ENCODE measurements around the gene TMEM121B.

DNA sequence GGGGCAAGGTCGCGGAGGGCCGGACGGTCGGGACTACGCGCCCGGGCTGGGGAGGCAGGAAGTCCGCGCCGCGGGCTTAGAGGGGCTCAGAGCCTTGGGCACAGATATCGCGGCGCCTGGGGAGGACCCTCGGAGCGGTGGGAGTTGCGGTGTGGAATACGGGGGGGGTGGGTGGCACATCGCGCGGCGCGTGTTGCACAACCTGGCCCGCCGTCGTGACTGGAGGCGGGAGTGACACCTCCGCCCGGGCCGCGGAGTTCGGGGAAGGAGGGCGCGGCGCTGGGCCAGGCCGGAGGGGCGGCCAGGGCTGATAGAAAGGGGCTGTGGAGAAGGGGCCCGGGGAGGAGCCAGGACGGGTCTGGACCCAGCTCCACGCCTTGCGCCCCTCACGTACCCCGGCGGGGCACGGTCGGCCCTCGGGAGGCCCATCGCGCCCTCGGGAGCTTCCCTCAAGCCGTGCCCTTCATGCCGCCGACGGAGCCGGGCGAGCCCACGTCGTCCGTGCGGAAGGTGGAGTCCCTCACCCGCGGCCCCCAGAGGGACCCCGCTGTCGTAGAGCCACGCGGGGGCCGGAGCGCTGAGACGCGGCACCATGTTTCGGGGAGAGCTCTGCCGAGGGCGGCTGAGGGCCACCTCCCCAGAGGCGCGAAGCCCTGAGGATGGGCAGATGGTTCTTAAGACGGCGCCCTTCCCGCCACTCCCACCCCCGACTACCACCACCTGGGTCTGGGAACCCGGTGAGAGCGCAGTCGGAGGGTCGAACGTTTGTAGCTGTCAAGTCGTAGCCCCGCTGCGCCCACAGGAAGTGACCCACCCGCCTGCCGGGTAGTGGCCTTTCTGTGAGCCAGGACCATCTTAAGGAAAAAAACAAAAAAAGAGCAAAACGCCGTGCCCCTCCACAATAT, 35.6 kb downstream of the TMEM121B start:
- TF ChIP-seq, protein P1, sequence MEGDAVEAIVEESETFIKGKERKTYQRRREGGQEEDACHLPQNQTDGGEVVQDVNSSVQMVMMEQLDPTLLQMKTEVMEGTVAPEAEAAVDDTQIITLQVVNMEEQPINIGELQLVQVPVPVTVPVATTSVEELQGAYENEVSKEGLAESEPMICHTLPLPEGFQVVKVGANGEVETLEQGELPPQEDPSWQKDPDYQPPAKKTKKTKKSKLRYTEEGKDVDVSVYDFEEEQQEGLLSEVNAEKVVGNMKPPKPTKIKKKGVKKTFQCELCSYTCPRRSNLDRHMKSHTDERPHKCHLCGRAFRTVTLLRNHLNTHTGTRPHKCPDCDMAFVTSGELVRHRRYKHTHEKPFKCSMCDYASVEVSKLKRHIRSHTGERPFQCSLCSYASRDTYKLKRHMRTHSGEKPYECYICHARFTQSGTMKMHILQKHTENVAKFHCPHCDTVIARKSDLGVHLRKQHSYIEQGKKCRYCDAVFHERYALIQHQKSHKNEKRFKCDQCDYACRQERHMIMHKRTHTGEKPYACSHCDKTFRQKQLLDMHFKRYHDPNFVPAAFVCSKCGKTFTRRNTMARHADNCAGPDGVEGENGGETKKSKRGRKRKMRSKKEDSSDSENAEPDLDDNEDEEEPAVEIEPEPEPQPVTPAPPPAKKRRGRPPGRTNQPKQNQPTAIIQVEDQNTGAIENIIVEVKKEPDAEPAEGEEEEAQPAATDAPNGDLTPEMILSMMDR (conservative IDR thresholded peaks at IDR 0.05; ENCODE audit: low read length) = no peak
- TF ChIP-seq EZH2phosphoT487 (IDR thresholded peaks at IDR 0.05; ENCODE audit: borderline replicate concordance) = no peak
